Measurements from ENCODE around the gene CREG1.

DNA sequence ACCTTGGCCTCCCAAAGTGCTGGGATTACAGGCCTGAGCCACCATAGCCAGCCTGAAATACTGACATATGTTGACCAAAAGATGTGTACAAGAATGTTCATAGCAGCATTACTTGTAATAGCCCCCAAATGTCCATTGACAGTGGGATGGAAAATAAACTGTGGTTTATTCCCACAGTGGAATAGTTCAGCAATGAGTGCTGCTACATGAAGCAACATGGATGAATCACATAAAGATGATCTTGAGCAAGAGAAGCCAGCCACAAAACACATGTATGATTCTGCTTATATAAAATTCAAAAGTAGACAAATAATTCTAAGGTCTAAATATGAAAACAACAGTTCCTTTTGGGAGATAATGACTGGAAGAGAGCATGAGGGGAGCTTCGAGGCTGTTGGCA lies 9.1 kb upstream of the CREG1 start:
- no peak for TF ChIP-seq POLR2A (IDR thresholded peaks at IDR 0.05; ENCODE audit: low read depth, low read length)
- TF ChIP-seq TAF1 (IDR thresholded peaks at IDR 0.05; ENCODE audit: borderline replicate concordance, low read depth, low read length), result no peak
- no peak for TF ChIP-seq POLR2AphosphoS5 (IDR thresholded peaks at IDR 0.05; ENCODE audit: low read depth, low read length)

Measured in GM12892 (cell line).